ENCODE data around the gene OSBPL6. TPM values are rescaled to one million over a fixed set of nuclear protein-coding genes. Genes with fewer than 3 reads are reported as not detected.

OSBPL6 gene
- total and polyA plus RNA-seq, 4 donors, result 1.3 to 3.3 (median 2.2) TPM

DNA sequence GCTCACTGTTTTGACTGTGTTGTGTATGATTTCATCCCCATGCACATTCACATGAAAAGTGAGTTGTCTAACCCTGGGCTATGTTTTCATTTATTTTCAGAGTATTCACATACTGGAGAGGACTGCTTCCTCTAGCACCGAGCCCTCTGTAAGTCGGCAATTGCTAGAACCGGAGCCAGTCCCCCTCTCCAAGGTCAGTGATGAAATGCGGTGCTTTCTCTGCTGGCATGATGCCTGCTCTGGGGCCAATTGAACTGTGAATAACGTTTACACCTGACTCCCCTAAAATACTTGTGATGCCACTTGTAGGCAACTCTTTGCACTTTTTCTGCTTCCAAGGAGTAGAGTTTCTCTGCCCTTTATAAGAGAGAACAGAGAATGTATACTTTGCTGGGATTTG, 129.8 kb downstream of the OSBPL6 start:
- 22% methylated on average over 5 of the region's 5 CpGs for WGBS
- H3K36me3 ChIP-seq (ENCODE audit: control insufficient read depth in 4 of 4, insufficient read depth in 3 of 4, low read depth in 1 of 4, low read length in 3 of 4), result no peaks in the 10 kb centered on the region
- no peaks in the 10 kb centered on the region for H3K27me3 ChIP-seq (ENCODE audit: control insufficient read depth in 4 of 4, insufficient read depth in 4 of 4, low read length in 3 of 4)
- DNase-seq (ENCODE audit: low spot score), result no peak
- no peak overlapping the region for H3K9ac ChIP-seq (ENCODE audit: low read depth in 1 of 2, low read length in 2 of 2)
- H3K4me3 ChIP-seq (ENCODE audit: low read depth in 1 of 3, low read length in 3 of 3), result no peak overlapping the region
- no peaks in the 10 kb centered on the region for H3K9me3 ChIP-seq (ENCODE audit: control insufficient read depth in 4 of 4, low read length in 3 of 4)
- TF ChIP-seq TAF1 (conservative IDR thresholded peaks at IDR 0.05) (no peak), EGR1 (IDR thresholded peaks at IDR 0.05; ENCODE audit: low read depth in 2 of 2) (no peak), FOXA1 (IDR thresholded peaks at IDR 0.05) (no peak), FOXA2 (IDR thresholded peaks at IDR 0.05) (no peak), JUND (IDR thresholded peaks at IDR 0.05) (no peak), HNF4G (IDR thresholded peaks at IDR 0.05) (no peak), RXRA (IDR thresholded peaks at IDR 0.05) (no peak), SP1 (IDR thresholded peaks at IDR 0.05) (no peak)
- TF ChIP-seq, protein P1, sequence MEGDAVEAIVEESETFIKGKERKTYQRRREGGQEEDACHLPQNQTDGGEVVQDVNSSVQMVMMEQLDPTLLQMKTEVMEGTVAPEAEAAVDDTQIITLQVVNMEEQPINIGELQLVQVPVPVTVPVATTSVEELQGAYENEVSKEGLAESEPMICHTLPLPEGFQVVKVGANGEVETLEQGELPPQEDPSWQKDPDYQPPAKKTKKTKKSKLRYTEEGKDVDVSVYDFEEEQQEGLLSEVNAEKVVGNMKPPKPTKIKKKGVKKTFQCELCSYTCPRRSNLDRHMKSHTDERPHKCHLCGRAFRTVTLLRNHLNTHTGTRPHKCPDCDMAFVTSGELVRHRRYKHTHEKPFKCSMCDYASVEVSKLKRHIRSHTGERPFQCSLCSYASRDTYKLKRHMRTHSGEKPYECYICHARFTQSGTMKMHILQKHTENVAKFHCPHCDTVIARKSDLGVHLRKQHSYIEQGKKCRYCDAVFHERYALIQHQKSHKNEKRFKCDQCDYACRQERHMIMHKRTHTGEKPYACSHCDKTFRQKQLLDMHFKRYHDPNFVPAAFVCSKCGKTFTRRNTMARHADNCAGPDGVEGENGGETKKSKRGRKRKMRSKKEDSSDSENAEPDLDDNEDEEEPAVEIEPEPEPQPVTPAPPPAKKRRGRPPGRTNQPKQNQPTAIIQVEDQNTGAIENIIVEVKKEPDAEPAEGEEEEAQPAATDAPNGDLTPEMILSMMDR (IDR thresholded peaks at IDR 0.05; ENCODE audit: low read depth, low read length, missing input control), result no peak
- TF ChIP-seq, protein P2, sequence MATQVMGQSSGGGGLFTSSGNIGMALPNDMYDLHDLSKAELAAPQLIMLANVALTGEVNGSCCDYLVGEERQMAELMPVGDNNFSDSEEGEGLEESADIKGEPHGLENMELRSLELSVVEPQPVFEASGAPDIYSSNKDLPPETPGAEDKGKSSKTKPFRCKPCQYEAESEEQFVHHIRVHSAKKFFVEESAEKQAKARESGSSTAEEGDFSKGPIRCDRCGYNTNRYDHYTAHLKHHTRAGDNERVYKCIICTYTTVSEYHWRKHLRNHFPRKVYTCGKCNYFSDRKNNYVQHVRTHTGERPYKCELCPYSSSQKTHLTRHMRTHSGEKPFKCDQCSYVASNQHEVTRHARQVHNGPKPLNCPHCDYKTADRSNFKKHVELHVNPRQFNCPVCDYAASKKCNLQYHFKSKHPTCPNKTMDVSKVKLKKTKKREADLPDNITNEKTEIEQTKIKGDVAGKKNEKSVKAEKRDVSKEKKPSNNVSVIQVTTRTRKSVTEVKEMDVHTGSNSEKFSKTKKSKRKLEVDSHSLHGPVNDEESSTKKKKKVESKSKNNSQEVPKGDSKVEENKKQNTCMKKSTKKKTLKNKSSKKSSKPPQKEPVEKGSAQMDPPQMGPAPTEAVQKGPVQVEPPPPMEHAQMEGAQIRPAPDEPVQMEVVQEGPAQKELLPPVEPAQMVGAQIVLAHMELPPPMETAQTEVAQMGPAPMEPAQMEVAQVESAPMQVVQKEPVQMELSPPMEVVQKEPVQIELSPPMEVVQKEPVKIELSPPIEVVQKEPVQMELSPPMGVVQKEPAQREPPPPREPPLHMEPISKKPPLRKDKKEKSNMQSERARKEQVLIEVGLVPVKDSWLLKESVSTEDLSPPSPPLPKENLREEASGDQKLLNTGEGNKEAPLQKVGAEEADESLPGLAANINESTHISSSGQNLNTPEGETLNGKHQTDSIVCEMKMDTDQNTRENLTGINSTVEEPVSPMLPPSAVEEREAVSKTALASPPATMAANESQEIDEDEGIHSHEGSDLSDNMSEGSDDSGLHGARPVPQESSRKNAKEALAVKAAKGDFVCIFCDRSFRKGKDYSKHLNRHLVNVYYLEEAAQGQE (IDR thresholded peaks at IDR 0.05), result no peak
- TF ChIP-seq, protein P3, sequence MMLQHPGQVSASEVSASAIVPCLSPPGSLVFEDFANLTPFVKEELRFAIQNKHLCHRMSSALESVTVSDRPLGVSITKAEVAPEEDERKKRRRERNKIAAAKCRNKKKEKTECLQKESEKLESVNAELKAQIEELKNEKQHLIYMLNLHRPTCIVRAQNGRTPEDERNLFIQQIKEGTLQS (IDR thresholded peaks at IDR 0.05), result no peak
- H3K27ac ChIP-seq (ENCODE audit: low read depth in 1 of 2, low read length in 2 of 2), result no peak overlapping the region
- H3K4me1 ChIP-seq (ENCODE audit: control insufficient read depth in 4 of 4, insufficient read depth in 4 of 4, low read length in 3 of 4), result peaks cover 2 to 17% (median 8%) of the 10 kb centered on the region in 4 donors

DNA sequence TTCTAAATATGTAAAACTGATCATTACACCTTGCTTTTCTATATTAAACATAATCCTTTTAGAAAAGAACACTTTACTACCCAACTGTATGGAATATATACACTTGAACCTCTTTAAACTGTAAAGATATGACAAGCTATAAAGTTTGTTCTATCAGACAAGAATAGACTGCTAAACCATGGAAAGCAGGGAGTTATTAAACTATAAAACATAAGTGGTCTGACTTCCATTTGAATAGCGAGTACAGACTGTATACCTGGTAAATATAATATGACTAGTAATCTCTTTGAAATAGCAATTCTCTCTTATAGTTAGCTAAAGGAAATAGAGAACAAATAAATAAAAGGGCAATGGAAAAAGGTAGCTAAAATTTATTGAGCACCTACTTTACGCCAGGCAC, 131.0 kb downstream of the OSBPL6 start:
- no peaks in the 10 kb centered on the region for H3K36me3 ChIP-seq (ENCODE audit: control insufficient read depth in 4 of 4, insufficient read depth in 3 of 4, low read depth in 1 of 4, low read length in 3 of 4)
- no peaks in the 10 kb centered on the region for H3K27me3 ChIP-seq (ENCODE audit: control insufficient read depth in 4 of 4, insufficient read depth in 4 of 4, low read length in 3 of 4)
- no peak overlapping the region for H3K27ac ChIP-seq (ENCODE audit: low read depth in 1 of 2, low read length in 2 of 2)
- 94% methylated on average over 2 of the region's 2 CpGs for WGBS
- H3K9me3 ChIP-seq (ENCODE audit: control insufficient read depth in 4 of 4, low read length in 3 of 4), result no peaks in the 10 kb centered on the region
- H3K9ac ChIP-seq (ENCODE audit: low read depth in 1 of 2, low read length in 2 of 2), result no peak overlapping the region
- DNase-seq (ENCODE audit: low spot score), result no peak
- no peak overlapping the region for H3K4me3 ChIP-seq (ENCODE audit: low read depth in 1 of 3, low read length in 3 of 3)
- peaks cover 2 to 9% (median 6%) of the 10 kb centered on the region in 4 donors for H3K4me1 ChIP-seq (ENCODE audit: control insufficient read depth in 4 of 4, insufficient read depth in 4 of 4, low read length in 3 of 4)
- TF ChIP-seq, protein P4, sequence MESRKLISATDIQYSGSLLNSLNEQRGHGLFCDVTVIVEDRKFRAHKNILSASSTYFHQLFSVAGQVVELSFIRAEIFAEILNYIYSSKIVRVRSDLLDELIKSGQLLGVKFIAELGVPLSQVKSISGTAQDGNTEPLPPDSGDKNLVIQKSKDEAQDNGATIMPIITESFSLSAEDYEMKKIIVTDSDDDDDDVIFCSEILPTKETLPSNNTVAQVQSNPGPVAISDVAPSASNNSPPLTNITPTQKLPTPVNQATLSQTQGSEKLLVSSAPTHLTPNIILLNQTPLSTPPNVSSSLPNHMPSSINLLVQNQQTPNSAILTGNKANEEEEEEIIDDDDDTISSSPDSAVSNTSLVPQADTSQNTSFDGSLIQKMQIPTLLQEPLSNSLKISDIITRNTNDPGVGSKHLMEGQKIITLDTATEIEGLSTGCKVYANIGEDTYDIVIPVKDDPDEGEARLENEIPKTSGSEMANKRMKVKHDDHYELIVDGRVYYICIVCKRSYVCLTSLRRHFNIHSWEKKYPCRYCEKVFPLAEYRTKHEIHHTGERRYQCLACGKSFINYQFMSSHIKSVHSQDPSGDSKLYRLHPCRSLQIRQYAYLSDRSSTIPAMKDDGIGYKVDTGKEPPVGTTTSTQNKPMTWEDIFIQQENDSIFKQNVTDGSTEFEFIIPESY (IDR thresholded peaks at IDR 0.05), result no peak
- TF ChIP-seq SP1 (IDR thresholded peaks at IDR 0.05) (no peak), YY1 (IDR thresholded peaks at IDR 0.05) (no peak), EGR1 (IDR thresholded peaks at IDR 0.05; ENCODE audit: low read depth in 2 of 2) (no peak), TAF1 (conservative IDR thresholded peaks at IDR 0.05) (no peak), GABPA (IDR thresholded peaks at IDR 0.05 in 1 of 2, conservative IDR thresholded peaks at IDR 0.05 in 1 of 2) (no peak), NR2F2 (IDR thresholded peaks at IDR 0.05) (no peak), FOXA1 (IDR thresholded peaks at IDR 0.05) (no peak), HNF4A (conservative IDR thresholded peaks at IDR 0.05) (no peak), HNF4G (IDR thresholded peaks at IDR 0.05) (no peak), RXRA (IDR thresholded peaks at IDR 0.05) (no peak), JUND (IDR thresholded peaks at IDR 0.05) (no peak), FOXA2 (IDR thresholded peaks at IDR 0.05) (no peak)
- TF ChIP-seq, protein P1 (IDR thresholded peaks at IDR 0.05; ENCODE audit: low read depth, low read length, missing input control), result no peak
- TF ChIP-seq, protein P3 (IDR thresholded peaks at IDR 0.05), result no peak
- TF ChIP-seq, protein P2 (IDR thresholded peaks at IDR 0.05), result no peak
- TF ChIP-seq, protein P5, sequence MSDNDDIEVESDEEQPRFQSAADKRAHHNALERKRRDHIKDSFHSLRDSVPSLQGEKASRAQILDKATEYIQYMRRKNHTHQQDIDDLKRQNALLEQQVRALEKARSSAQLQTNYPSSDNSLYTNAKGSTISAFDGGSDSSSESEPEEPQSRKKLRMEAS (IDR thresholded peaks at IDR 0.05), result no peak

Data from liver (tissue), 9 donors.